HL-60 (cell line): ENCODE measurements around the gene ITGB2.

Experiments used
- DNase-seq, 2 experiments: peaks; one replicate each; pipeline ENCODE4 v3.0.0-alpha.2; 2010 to 2020; ENCODE audit warnings: low read depth in 1 of 2, low spot score in 1 of 2
- H3K27ac ChIP-seq: fragments of 250-450 bp; sonication (Bioruptor Pico); replicated peaks from 2 replicates; pipeline ENCODE4 v1.5.1; 2020; ENCODE audit warnings: mild to moderate bottlenecking, moderate library complexity
- H3K27me3 ChIP-seq: fragments of 250-450 bp; sonication (Bioruptor Pico); 2 replicates; pipeline ENCODE4 v1.5.1; 2021; ENCODE audit warnings: mild to moderate bottlenecking, moderate library complexity; ENCODE audit not compliant: insufficient read depth, poor library complexity, severe bottlenecking
- H3K4me3 ChIP-seq: replicated peaks from 2 replicates; pipeline ENCODE4 v1.5.1; 2011; ENCODE audit warnings: mild to moderate bottlenecking, control low read depth, low read length; ENCODE audit not compliant: insufficient read depth
- GABPA ChIP-seq: IDR thresholded peaks from 2 replicates; pipeline ENCODE4 v1.6.1; 2012; ENCODE audit warnings: low read depth
- POLR2AphosphoS5 ChIP-seq: IDR thresholded peaks from 2 replicates; pipeline ENCODE4 v1.6.1; 2012; ENCODE audit warnings: low read depth
- SPI1 ChIP-seq: IDR thresholded peaks from 2 replicates; pipeline ENCODE4 v1.6.1; 2012; ENCODE audit warnings: low read depth, mild to moderate bottlenecking, borderline replicate concordance
- TF ChIP-seq, protein P1 (sequence below): IDR thresholded peaks from one replicate; pipeline ENCODE4 v1.5.1; 2011; ENCODE audit warnings: low read length, control low read depth, inconsistent platforms; ENCODE audit not compliant: insufficient read depth
- TF ChIP-seq, protein P2 (sequence below): IDR thresholded peaks from 2 replicates; pipeline ENCODE4 v1.6.1; 2012; ENCODE audit warnings: low read depth; ENCODE audit not compliant: insufficient replicate concordance

The ITGB2 gene

DNA sequence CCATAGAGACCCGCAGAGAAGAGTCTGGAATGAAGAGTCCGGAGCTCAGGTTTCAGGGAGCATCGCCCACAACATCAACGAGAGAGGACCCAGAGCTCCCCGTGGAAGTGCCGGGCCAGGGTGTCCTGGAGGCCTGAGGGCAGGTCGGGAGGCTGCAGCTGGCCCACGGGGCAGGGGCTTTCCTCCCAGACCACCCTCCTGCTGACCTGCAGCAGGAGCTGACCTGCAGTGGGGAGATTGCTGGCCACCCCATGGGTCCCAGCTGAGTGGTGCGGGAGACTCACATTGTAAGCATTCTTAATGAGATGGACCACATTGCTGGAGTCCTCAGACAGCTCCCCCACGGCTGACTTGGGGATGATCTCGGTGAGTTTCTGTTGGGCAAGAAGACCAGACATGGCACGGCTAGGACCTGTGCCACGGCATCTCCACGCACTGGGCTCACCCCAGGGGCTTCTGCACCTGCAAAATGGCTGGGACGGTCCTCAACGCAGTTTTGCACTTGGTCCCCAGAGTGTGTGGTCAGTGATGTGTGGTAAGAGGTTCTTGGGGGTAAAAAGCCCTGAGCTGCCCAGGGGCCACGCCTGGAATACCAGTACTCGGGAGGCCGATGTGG is 25.9 kb downstream of the ITGB2 start:
- DNase-seq, result no peak
- Histone ChIP-seq H3K27ac (no peak overlapping the region), H3K4me3 (no peak overlapping the region), H3K27me3 (no peaks in the 10 kb centered on the region)
- TF ChIP-seq GABPA (no peak), SPI1 (no peak), POLR2AphosphoS5 (no peak)
- TF ChIP-seq, protein P1, sequence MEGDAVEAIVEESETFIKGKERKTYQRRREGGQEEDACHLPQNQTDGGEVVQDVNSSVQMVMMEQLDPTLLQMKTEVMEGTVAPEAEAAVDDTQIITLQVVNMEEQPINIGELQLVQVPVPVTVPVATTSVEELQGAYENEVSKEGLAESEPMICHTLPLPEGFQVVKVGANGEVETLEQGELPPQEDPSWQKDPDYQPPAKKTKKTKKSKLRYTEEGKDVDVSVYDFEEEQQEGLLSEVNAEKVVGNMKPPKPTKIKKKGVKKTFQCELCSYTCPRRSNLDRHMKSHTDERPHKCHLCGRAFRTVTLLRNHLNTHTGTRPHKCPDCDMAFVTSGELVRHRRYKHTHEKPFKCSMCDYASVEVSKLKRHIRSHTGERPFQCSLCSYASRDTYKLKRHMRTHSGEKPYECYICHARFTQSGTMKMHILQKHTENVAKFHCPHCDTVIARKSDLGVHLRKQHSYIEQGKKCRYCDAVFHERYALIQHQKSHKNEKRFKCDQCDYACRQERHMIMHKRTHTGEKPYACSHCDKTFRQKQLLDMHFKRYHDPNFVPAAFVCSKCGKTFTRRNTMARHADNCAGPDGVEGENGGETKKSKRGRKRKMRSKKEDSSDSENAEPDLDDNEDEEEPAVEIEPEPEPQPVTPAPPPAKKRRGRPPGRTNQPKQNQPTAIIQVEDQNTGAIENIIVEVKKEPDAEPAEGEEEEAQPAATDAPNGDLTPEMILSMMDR, result no peak
- TF ChIP-seq, protein P2, sequence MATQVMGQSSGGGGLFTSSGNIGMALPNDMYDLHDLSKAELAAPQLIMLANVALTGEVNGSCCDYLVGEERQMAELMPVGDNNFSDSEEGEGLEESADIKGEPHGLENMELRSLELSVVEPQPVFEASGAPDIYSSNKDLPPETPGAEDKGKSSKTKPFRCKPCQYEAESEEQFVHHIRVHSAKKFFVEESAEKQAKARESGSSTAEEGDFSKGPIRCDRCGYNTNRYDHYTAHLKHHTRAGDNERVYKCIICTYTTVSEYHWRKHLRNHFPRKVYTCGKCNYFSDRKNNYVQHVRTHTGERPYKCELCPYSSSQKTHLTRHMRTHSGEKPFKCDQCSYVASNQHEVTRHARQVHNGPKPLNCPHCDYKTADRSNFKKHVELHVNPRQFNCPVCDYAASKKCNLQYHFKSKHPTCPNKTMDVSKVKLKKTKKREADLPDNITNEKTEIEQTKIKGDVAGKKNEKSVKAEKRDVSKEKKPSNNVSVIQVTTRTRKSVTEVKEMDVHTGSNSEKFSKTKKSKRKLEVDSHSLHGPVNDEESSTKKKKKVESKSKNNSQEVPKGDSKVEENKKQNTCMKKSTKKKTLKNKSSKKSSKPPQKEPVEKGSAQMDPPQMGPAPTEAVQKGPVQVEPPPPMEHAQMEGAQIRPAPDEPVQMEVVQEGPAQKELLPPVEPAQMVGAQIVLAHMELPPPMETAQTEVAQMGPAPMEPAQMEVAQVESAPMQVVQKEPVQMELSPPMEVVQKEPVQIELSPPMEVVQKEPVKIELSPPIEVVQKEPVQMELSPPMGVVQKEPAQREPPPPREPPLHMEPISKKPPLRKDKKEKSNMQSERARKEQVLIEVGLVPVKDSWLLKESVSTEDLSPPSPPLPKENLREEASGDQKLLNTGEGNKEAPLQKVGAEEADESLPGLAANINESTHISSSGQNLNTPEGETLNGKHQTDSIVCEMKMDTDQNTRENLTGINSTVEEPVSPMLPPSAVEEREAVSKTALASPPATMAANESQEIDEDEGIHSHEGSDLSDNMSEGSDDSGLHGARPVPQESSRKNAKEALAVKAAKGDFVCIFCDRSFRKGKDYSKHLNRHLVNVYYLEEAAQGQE, result no peak

DNA sequence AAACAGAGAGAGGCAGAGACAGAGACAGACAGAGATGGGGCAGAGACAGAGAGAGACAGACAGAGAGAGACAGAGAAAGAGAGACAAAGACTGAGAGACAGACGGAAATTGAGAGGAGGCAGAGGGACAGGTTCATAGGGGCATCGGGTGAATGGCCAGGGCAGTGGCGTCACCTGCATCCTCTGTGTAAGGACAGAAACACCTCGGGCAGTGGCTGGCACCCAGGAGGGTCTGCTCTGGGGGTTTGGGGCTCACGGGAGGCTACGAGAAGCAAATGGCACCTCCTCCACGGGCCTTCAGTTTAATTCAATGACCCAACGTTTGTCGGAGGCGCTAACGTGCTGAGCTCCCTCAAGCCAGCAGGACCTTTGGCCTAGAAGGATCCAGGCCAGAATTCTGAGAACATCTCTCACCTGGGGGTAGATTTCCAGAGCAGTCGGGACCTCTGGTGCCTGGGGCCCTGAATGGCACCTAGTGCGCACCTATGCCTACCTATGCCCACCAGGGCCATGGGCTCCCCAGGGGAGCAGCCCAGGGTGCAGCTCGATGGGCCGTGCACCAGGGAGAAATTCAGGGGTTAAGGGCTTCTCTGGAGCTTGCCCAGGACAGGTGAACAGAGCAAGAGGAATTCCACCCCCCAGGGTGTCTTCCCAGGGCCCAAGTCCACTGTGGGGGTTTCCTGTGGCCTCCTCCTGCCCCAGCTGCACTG is 26.6 kb downstream of the ITGB2 start:
- TF ChIP-seq GABPA (no peak), POLR2AphosphoS5 (no peak), SPI1 (no peak)
- TF ChIP-seq, protein P1, result no peak
- TF ChIP-seq, protein P2, result no peak
- no peak overlapping the region for H3K27ac ChIP-seq
- H3K4me3 ChIP-seq, result no peak overlapping the region
- no peaks in the 10 kb centered on the region for H3K27me3 ChIP-seq
- DNase-seq, result no peak

DNA sequence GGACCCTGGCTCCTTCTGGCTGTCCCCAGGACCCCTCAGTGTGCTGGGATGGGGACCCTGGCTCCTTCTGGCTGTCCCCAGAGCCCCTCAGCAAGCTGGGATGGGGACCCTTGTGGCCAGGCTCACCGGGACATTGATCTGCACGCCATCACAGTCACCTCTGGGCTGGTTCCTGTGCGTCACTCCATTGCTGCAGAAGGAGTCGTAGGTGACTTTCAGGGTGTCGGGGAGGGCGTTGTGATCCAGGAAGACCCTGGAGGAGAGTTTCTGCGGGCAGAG is 27.5 kb downstream of the ITGB2 start:
- Histone ChIP-seq H3K27ac (no peak overlapping the region), H3K27me3 (no peaks in the 10 kb centered on the region), H3K4me3 (no peak overlapping the region)
- no peak for DNase-seq
- TF ChIP-seq SPI1 (no peak), GABPA (no peak), POLR2AphosphoS5 (no peak)
- TF ChIP-seq, protein P1, result no peak
- TF ChIP-seq, protein P2, result no peak
